NCI-H1092 (cell line): ENCODE measurements around the gene PRKCQ.

Experiments used
- DNase-seq: peaks from one replicate; lab custom pipeline; 2025; lab: John Stamatoyannopoulos, UW

PRKCQ gene

GRCh38 chr10:6405713-6406112 lies 174.4 kb downstream of the PRKCQ start:
- no peak for DNase-seq

- no peak for DNase-seq
Observed at GRCh38 chr10:6404127-6405072, 175.7 kb downstream of the PRKCQ start.

- DNase-seq = no peak
Observed at GRCh38 chr10:6402960-6403359, 177.1 kb downstream of the PRKCQ start.

GRCh38 chr10:6402349-6402709 lies 177.7 kb downstream of the PRKCQ start:
- no peak for DNase-seq

GRCh38 chr10:6401558-6402348 lies 178.3 kb downstream of the PRKCQ start:
- peak; percentile 62 for DNase-seq

GRCh38 chr10:6400821-6401465 lies 179.1 kb downstream of the PRKCQ start:
- no peak for DNase-seq

- DNase-seq = no peak
Observed at GRCh38 chr10:6400331-6400730, 179.7 kb downstream of the PRKCQ start.

GRCh38 chr10:6399879-6400278 lies 180.2 kb downstream of the PRKCQ start:
- no peak for DNase-seq

GRCh38 chr10:6399231-6399741 lies 180.8 kb downstream of the PRKCQ start:
- DNase-seq = no peak

- no peak for DNase-seq
Observed at GRCh38 chr10:6398399-6398798, 181.7 kb downstream of the PRKCQ start.

- DNase-seq = no peak
Observed at GRCh38 chr10:6396652-6397051, 183.4 kb downstream of the PRKCQ start.

- no peak for DNase-seq
Observed at GRCh38 chr10:6396226-6396625, 183.8 kb downstream of the PRKCQ start.

- no peak for DNase-seq
Observed at GRCh38 chr10:6395606-6396005, 184.5 kb downstream of the PRKCQ start.

- DNase-seq = no peak
Observed at GRCh38 chr10:6394084-6394483, 186.0 kb downstream of the PRKCQ start.

- DNase-seq = no peak
Observed at GRCh38 chr10:6393168-6393567, 186.9 kb downstream of the PRKCQ start.

- DNase-seq = no peak
Observed at GRCh38 chr10:6390213-6390845, 189.7 kb downstream of the PRKCQ start.

- no peak for DNase-seq
Observed at GRCh38 chr10:6388261-6388893, 191.7 kb downstream of the PRKCQ start.

GRCh38 chr10:6386960-6387359 lies 193.1 kb downstream of the PRKCQ start:
- DNase-seq = no peak

- DNase-seq = no peak
Observed at GRCh38 chr10:6386346-6386745, 193.7 kb downstream of the PRKCQ start.

GRCh38 chr10:6385665-6386064 lies 194.4 kb downstream of the PRKCQ start:
- no peak for DNase-seq

- DNase-seq = no peak
Observed at GRCh38 chr10:6384847-6385246, 195.2 kb downstream of the PRKCQ start.
